NCI-H2227 (cell line): Measurements from ENCODE around the gene GSTT4.
"Not testable (repeated sequence)": the region's sequence is repeated elsewhere in the genome, so short reads cannot be mapped to it uniquely, and the experiment has no call there.

Experiments
- DNase-seq: peaks from one replicate; lab custom pipeline; 2025; ENCODE audit not compliant: unreplicated experiment; lab: John Stamatoyannopoulos, UW

GSTT4 gene

DNA sequence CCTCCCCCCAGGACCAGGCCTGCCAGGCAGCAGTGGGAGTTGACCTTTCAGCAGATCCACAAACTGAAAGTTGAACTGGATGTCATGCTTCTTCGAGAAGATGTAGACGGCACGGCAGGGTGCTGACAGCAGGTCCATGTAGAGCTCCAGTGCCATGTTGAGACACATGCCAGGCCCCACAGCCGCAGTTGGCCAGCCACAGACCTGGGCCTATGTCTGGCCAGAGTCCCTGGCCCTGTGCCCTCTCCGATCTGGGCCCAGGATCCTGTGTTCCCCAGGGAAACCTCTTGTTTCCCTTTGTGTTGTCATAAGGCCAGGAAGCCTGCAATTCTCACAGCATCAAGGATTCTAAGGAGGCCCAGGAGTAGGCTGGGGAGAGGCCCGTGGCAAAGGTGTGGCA lies at the start of gene GSTT4:
TSS of gene GSTT4 (minus strand) at position 253 of the 400 bp plus-strand sequence. CDS start at position 156, 97 bp downstream.
- DNase-seq = no peak

DNA sequence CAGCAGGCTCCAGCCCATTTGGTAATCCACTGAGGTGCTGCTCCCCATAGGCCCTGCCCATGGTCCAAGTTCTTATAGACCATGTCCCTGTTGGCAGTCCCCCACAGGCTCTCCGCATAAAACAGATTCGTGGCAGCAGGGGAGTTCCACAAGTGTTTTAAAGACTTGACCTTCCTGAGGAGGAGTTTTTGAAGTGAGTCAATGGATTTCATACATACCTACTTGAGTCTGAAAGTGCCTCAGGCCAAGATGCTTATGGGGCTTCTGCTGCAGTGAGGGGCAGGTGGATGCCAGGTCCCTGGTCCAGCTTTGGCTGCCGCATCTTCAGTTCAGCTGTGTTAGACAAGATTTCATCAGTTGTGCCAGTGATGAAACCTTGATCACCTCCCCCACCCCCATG lies 49.1 kb upstream of the GSTT4 start:
- no peak for DNase-seq

DNA sequence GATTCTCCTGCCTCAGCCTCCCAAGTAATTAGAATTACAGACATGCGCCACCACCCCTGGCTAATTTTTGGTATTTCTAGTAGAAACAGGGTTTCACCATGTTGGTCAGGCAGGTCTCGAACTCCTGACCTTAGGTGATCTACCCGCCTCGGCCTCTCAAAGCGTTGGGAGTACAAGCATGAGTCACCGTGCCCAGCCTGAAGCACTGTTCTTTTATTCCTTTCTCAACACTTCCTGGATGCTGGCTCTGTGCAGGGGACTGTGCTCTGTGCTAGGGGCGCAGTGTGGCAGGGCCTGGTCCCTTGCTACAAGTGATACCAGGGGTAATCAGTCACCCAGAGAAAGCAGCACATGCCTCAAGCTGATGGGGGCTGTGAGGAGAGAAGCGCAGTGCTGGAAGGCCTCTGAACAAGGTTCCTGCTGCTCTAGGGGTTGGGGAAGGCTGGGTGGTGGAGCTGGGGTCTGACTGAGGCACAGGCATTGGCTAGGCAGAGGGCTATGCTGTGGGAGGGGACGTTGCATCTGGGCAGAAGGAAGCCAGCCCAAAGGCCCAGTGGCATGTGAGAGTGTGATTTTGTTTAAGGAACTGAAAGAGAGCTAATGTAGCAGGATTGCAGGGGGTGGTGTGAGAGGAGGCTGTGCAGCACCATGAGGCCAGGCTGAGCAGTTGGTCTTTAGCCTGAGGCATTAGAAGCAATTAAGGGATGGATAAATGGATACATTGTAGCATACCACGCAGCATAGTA lies 48.4 kb upstream of the GSTT4 start:
- DNase-seq = no peak

DNA sequence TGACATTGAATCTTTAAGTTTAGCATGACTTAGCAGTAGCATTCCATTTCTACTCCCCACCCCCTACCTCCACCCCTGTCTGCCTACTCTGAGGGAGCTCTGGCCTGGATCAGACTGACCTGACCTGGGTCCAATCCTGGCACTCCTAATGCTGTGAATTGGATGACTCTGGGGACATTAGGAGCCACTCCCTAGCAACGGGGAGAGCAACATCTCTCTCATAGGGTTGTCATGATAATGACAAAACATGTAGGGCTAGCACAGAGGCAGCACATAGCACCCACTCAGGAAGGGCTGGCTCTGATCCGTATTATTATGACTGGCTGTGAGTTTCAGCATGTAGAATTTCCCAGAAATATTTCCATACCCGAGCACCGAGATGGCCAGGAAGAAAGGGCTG lies 46.3 kb upstream of the GSTT4 start:
- DNase-seq = no peak

DNA sequence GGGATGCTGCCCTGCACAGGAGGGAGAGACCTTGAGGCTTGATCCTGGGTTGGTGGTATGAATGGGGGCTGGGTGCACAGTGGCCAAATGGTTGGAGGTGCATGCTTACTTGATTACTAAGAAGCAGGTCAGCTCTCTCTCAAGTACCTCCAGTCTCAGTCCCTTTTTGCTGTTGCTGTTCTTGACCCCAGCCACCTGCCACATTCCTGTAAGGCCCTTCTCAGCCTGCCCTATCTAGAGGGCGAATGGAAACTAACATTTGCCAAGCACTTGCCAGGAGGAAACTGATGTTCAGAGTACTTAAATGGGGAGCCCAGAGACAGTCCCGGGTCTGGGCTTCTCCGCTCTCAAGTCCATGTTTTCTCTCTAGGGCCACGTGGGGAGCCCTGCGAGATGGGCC lies 45.8 kb upstream of the GSTT4 start:
- DNase-seq = no peak

- no peak for DNase-seq
Observed at GRCh38 chr22:24049978-24050377, 44.7 kb upstream of the GSTT4 start.

GRCh38 chr22:24049211-24049610 lies 44.0 kb upstream of the GSTT4 start:
- DNase-seq = no peak

DNA sequence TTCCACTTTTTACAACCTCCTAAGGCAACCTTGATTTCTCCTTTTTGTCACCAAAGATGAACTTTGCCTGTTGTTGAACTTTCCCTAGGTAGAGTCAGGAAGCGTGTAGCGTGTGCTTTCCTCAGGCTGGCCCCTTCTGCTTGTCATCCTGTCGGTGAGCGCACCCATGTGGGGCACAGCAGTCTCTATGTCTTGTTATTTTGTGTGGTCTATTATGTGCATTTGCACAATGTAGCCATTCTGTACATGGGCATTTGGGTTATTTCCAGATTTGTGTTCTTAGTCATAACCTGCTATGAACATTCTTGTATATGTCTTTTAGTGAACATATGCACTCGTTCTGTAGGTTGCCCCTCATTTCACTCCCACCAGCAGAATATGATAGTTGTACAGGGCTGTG lies 40.8 kb upstream of the GSTT4 start:
- DNase-seq = no peak

- DNase-seq = no peak
Observed at GRCh38 chr22:24043958-24044357, 38.7 kb upstream of the GSTT4 start.

DNA sequence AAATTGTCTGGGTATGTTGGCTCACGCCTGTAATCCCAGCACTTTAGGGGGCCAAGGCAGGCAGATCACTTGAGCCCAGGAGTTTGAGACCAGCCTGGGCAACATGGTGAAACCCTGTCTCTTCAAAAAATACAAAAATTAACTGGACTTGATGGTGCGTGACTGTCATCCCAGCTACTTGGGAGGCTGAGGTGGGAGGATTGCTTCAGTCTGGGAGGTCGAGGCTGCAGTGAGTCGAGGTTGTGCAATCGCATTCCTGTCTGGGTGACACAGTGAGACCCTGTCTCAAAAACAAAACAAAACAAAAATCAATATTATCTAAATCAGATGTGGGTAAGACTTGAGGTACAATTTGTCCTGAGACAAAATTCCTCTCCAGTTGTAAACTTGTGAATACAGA lies 38.2 kb upstream of the GSTT4 start:
- DNase-seq = not testable (repeated sequence)

DNA sequence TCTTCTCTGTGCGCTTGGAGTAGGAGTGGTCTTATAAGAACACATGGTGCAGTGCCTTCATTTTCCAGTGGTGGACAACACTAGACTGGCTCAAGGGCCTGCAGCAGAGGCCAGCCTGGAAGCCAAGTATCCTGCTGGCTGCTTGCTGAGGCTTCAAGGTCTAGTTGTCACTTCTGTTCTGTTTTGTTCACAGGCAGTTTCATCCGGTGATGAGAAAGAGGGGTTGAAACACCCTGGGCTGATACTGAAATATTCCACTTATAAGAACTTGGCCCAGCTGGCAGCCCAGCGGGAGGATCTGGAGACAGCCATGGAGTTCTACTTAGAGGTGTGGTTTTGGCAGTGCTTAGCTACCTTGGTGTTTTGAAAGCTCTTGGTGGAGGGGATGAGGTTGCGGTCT lies 35.7 kb upstream of the GSTT4 start:
- DNase-seq = no peak

DNA sequence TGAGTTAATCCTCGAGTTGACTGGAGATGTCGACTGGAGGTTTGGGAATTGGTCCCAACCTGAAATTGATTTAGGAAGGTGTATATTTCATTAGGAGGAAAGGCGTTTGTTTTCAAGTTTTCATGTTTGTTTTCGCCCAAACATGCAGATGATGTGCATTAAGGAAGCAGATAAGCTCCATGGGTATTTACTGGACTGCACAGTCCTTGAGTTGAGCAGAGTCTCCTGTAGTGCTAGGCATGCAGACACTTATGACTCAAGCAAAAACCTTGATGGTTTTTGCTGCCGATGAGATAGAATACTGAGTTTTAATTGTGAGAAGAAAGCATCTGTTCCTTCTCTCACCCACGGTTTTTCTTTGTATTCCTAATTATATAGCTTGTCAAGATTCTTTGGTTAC lies 33.8 kb upstream of the GSTT4 start:
- DNase-seq = peak; percentile 18

- DNase-seq = no peak
Observed at GRCh38 chr22:24037851-24038765, 32.9 kb upstream of the GSTT4 start.

- DNase-seq = no peak
Observed at GRCh38 chr22:24035296-24035695, 30.0 kb upstream of the GSTT4 start.

DNA sequence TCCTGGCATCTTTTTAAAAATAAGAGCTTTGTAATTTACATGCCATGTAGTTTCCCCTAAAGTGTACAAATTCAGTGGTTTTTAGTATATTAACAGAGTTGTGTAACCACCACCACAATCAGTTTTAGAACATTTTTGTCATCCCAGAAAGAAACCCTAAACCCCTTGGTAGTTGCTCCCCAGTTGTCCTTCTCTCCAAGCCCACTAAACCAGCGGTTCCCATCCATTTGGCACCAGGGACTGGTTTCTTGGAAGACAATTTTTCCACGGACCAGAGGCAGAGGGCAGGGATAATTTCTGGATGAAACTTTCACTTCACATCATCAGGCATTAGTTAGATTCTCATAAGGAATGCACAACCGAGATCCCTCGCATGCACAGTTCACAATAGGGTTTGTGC lies 28.5 kb upstream of the GSTT4 start:
- DNase-seq = no peak

DNA sequence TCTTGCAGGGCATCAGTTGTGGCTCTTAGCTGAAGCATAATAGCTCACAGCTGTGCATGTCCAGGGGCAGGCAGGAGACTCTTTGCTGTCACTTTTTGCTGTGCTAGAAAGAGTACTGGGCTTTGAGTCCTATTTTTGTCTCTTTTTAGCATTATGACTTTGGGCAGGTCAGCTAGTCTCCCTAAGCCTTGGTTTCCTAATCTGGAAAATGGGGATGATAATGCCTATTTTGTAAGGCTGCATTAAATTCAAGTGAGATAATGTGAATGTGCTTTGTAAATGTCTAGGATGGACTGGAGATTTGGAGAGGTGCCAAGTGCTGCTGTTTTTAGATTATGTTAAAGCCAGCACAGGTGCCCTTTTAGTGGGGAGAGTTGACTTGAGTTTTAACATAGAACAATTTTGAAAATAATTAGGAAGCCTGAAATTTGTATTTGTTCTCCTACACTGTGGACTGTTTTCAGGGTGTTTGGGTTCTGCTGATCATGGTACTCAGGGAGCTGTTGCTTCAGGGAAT lies 25.0 kb upstream of the GSTT4 start:
- DNase-seq = no peak

DNA sequence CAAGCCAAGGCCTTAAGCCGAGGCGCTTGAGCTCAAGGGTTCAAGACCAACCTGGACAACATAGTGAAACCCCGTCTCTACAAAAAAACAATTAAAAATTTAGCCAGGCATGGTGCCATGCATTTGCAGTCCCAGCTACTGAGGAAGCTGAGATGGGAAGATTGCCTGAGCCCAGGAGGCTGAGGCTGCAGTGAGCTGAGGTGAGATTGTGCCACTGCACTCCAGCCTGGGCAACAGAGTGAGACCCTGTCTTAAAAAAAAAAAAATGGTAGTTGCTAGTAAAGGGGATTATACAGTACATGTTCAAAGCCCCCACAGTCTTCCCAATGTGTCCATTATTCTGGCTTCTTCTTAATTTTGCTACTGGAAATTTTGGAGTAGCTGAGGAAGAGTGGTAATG lies 24.1 kb upstream of the GSTT4 start:
- DNase-seq = no peak

DNA sequence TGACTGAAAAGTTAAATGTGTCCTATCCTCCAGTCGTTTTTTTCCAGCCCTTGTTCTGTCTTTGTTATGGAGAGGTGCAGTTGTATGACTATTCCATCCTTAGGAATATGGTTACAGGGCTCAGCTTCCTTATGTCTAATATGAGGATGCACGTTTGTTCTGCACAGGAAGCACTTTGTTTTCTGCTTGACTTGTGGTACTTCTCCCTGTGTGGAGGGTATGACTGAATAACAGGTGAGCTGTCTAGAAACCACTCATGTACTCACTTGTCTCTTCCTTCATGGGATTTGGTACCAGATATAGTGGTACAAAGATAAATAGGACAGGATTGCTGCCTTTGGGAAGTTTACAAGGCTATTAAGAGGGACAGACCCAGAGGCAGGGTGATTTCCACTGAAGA lies 23.3 kb upstream of the GSTT4 start:
- no peak for DNase-seq

DNA sequence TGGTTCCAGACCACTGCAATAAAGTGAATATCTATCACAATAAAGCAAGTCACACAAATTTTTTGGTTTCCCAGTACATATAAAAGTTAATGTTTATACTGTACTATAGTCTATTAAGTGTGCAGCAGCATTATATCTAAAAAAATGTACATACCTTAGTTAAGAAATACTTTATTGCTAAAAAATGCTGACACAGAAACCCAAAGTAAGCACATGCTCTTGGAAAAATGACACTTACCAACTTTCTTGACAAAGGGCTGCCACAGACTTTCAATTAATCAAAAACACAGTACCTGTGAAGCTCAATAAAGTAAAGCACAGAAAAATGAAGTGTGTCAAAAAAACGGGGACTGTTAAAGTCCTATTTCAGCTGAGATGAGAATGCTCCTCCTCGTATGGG lies 22.7 kb upstream of the GSTT4 start:
- DNase-seq = no peak

GRCh38 chr22:24027389-24027975 lies 22.2 kb upstream of the GSTT4 start:
- DNase-seq = no peak

DNA sequence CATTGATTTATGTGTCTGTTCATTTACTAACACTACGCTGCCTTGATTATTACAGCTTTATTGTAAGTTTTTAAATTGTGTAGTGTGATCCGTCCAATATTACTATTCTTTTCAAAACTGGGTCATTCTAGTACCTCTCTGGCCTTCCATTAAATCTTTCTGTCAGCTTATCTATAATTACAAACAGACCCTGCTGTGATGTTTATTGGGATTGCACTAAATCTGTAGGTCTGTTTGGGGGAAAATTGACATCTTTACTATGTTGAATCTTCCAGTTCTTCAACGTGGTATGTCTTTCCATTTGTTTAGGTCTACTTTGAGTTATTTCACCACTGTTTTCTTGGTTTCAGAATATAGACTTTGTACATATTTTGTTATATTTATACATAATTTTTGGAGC lies 21.5 kb upstream of the GSTT4 start:
- peak; percentile 39 for DNase-seq

DNA sequence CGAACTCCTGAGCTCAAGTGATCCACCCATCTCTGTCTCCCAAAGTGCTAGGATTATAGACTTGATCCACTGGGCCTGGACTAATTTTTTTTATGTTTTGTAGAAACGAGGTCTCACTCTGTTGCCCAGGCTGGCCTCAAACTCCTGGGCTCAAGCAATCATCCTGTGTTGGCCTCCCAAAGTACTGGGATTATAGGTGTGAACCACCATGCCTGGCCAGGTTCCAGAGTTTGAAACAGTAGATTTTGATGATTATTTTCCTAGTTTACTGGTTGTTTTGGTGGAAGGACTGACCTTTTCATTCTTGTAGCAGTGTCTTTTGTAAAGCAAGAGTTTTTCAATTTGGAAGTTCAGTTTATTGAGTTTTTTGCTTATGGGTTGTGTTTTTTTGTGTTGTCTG lies 20.8 kb upstream of the GSTT4 start:
- DNase-seq = no peak
